HG02610 (cell line): ENCODE data around the gene PRDM5.

Experiments
- ATAC-seq: cut with Tn5 transposase; IDR thresholded peaks from one replicate; pipeline ENCODE4 v1.9.1; 2021; ENCODE audit warnings: mild to moderate bottlenecking, moderate library complexity; ENCODE audit not compliant: unreplicated experiment

The PRDM5 gene

DNA sequence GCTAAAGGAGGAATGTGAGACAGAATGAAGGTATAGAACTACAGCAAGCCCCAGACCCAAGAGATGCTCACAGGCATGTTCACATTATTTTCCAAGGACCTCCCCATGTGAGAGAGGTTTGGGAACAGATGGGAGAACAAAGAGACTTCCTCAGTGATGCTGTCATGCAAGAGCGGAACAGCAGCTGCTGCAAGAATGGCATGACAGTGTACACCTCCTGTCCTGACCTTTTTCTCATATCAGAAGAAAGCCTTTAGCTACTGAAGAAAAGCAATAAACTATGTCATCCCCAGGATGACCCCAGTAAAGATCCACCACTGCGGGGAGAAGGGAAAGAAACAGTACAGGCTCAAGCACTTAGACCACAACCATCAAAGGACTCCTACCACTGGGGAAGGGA is 7.2 kb downstream of the PRDM5 start:
- no peak for ATAC-seq

DNA sequence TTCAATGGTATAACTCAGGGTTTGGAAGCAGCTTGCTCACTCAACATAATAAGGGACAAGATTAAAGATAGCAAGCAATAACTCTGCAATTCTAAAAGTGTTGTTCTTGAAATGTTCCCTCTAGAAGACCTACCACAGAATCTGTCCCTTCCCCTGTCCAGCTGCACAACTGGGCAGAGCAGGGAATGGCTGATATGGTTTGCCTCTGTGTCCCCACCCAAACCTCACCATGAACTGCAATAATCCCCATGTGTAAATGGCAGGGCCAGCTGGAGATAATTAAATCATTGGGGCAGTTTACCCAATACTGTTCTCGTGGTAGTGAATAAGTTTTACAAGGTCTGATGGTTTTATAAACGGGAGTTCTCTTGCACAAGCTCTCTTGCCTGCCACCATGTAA is 19.1 kb downstream of the PRDM5 start:
- no peak for ATAC-seq

DNA sequence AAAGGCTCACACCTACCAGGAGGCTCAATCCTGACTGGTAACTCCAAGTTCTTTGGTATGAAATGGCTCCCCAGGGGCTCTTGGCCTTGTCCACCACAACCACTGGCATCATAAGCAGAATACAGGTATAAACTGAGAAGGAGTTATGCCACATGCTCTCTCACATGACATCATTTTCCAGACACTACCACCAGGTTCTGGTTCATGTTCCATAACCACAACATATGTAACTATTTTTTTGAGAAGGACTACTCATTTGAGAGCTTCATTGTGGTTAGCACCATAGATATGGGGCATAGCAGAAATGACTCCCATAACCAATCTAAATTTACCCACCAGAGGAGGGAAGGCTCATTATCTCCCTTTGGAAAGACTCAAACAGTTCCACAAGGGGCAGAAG is 19.6 kb downstream of the PRDM5 start:
- ATAC-seq: no peak

DNA sequence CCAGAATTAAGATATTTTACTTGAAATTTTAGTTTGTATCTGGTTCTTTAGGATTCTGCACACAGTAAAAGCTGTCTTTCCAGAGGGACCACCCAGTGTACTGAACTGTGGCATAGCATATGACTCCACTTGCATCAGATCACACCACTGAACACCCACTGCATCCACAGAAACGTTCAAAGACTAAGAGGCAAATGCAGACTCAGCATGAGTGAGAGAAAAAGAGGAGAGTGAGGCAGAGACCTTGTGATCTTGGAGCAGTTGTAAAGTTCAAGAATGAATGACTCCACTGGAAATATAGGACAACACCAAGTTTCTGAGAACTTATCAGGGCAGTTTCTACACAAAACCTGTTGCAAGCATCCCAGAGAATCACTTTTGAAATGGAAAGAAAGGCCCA is 20.8 kb downstream of the PRDM5 start:
- ATAC-seq: no peak

DNA sequence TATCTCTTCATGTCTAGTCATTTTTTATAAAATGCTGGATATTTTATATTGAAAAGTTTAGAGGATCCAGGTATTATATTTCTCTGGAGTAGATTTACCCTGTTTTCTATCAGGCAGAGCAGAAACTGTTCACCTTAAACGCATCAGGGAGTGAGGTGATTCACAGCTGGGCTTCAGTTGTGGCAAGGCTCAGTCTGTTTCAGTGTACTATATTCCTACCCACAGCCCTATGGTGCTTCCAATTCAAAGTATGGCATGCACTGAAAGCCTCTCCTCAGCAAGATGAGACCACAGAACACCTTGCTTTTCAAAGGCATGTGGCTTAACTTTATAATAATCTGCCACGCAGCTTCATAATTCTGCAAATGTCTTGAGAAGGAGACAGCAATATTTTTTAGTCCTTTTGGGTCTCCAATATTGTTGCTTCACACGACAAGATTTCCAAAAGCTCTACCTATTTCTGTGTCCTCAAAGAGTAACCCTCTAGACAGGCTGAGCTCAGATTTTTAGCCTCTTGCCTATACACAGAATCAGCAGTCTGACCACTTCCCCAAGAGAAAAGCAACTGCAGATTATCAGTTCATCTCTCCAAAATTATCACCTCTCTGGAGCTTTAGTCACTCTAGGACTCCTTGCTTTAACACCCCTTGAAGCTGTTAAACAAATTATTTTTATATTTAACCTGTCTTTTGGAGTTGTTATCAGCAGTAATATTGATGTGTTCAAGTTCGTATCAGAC is 24.4 kb downstream of the PRDM5 start:
- no peak for ATAC-seq

DNA sequence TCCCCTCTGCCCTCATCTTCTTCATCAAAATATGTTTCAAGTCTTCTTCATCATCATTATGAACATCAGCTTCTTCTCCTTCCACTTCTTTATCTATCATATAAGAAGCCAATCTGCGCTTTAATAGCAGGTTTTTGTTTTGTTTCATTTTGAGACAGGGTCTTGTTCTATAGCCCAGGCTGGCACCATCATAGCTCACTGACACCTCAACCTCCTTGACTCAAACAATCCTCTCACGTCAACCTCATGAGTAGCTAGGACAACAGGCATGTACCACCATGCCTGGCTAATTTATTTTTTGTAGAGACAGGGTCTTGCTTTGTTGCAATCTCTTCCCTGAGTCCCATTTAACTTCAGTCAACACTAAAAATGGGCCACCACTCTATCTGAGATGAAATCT is 27.0 kb downstream of the PRDM5 start:
- ATAC-seq: no peak

DNA sequence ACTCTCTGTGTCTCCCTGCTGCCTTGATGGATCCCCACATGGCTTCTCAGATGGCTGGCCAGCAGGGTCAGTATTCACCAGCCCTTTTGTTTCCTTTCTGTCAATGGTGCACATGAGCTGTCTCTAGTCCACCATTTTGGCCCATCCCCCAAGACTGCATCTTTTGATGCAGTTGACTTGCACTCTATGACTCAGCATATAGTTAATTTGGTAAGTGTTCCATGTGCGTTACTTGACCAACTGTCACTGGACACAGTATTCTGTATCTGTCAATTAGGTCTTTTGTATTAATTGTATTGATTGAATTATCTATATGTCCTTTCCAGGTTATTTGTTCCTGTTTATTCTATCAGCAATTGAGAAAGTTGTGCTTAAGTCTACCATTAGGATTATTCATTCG is 29.2 kb downstream of the PRDM5 start:
- ATAC-seq: no peak

DNA sequence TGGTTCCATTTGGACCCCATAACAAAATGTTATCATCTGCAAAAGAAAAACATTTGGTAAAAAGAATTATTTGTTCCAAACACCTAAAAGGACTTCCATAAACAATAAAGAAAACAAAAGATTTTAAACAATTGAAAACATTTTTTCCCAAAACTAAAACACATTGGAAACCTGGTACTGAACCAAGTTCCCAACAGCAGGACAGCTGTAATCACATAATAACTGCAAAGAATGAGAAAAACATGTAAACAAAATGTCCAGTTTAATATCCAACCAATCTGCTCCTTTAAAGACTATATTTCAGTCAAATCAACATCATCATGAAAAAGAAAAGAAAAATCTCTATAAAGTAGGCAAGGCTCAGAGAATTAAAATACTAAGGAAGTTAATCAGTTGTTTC is 36.3 kb downstream of the PRDM5 start:
- ATAC-seq: no peak

DNA sequence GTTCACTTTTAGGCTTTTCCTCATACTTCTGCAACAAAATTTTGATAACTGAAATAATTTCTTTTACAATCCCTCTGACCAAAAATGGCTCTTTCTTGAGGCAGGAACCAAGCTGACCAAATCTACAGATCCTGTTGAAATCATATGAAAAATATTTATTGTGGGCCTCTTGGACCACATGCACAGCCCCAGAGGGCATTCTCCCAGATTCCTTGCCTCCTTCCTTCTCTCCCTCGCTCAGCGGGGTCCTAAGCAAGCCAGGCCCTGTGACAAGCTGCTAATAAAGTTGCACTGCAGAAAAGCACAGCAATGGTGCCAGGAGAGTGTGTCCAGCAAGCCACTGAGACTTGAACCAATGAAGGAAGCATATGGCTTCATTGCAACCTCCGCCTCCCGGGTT is 40.7 kb downstream of the PRDM5 start:
- ATAC-seq: no peak

DNA sequence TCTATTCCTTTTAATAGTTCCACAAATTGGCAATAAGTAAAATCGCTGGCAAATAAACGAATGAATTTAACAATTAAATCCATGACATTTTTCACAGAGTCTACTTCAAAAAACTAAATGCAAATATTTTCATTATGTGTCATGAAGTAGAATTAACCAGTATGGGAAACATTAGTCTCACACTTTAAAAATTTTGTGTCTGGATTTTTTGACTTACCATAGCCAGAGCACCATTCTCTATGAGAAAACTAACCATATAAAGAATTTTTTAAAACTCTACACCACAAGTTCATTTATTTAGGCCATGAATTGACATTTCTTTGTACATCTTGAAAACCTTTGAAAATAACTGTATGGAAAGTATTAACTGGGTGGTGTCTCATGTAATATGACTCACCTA is 41.2 kb downstream of the PRDM5 start:
- ATAC-seq: no peak

DNA sequence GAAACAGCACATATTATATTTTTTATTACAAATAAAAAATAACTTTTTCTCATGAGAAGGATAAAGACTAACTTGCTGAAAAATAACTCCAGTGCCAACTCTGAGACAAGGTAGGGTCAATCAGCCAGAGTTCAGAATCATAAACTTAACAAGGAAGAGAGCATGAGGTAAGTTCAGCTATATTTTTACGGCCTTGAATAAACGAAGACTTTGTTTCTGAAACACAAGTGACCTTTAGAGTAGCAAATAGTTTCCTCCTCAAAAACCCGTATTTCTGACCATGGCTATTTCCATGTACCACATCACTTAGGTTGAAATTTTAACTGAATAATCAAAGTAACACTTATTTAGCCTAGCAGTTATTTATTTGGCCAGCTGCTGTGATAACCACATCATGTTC is 45.5 kb downstream of the PRDM5 start:
- no peak for ATAC-seq

DNA sequence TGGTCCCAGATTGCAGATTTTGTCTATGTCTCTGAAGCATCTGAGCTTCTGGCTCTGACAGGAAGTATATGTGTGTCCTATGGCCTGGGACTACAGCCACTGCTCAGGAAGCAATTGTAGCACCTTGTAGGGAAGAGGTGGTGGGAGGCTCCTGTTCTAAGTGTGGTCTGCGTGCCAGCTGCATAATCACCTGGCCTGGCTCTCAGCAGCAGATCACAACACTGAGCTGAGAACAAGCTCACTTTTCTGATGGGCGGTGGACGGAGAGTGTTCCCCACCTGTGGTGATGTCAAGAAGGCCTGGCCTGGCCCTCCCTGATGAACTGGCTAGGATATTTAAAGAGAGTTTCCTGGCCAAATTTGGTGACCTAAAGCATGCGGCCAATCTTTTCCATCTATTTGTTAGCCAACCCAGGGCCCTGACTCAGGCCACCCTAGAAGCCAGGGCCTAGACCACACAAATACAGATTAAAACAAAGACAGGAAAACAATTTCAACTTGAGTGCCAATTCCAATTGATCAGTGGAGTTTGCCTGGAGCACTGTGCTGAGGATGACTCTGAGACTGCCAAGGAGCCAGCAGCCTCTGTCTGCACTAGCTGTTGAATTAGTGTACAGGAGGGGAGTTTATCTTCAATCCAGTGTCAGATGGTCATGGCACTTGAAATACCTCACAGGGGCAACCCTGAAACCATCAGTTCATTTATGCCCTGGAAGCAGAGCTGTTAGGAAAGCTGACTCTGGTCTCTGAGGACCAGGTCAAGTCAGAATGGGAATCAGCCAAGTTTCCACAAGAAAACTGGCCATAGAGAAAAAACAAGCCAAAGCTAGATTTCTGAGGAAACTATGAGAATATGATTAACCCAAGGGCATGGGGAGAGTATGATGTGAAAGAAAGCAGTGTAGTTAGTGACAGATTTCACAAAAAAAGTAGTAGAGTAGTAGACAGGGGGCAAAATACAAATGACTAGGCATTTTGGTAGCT is 47.4 kb downstream of the PRDM5 start:
- no peak for ATAC-seq

DNA sequence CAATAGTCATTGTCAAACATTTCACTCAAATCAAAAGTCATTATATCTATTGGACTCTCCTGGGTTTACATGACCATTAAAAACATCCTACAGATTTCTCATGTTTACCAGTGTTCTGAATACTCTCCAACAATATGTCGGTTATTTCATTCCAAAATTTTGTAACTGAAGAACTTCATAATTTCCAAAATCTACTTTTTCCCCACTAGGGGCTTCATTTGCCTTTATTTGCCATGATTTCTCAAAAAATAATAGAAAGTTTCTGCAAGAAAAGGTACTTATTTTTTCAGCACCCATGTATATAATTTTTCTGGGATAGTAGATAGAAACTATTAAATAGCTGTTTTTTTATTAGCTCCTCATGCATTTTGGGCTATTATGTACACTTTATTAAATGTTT is 49.0 kb downstream of the PRDM5 start:
- no peak for ATAC-seq

DNA sequence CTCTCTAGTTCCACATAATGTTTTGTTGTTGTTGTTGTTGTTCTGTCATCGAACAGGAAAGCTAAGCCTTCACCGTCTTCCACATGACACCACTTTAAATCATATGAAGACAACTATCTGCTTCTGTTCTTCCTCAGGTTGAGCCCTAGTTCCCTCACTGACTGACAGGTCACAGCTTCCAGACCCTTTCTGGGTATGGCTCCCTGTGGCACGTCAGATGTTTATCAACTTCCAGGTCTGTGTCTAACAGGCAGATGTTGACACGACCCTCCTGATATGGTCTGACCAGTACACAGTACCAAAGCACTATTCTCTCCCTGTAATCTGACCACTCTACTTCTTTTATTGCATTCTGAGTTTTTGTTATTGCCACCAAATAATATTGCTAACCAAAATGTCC is 51.4 kb downstream of the PRDM5 start:
- no peak for ATAC-seq

DNA sequence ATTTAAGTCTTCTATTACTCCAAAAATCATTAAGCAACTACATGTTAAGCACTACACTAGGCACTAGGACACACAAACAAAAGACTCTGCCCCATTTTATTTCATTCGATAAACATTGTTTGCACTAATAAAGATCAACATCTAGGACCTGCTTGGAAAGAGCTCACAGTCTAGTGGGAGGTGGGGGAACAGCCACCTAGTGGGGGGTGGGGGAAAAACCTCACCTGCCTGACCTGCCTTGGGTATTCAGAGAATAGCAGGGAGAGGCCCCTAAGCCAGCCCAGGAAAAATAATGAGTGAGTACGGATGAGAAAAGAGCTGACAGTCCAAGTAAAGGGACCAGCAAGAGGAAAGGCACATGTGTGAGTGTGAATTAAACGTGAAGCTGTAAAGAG is 52.2 kb downstream of the PRDM5 start:
- ATAC-seq: no peak

DNA sequence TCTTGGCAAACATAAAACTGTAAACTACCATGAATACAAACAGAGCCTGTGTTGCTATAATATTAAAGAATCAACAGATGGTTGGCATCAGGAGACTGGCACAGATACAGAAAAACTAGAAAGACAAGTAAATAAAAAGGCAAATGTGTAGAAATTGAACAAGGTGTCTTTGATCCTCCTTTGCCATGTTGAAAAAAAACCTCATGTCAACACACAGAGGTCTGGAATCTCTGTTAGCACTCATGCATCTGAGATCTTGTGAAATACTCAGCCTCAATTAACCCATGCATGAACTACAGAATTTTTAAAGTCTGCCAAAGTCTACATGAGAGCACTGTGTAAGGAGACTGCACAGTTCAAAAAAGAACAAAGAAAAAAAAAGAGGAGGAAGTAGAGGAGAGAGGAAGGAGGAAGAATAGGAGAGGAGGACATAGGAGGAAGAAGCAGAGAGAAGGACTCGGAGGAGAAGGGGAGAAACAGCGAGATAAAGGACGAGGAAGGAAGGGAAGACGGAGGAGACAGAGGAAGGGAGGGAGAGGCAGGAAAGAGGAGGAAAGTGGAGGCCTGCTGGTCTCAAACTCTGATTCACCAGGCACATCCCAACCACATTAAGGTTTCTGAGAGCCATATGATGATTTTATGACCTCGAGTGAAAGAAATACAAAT is 52.8 kb downstream of the PRDM5 start:
- no peak for ATAC-seq

DNA sequence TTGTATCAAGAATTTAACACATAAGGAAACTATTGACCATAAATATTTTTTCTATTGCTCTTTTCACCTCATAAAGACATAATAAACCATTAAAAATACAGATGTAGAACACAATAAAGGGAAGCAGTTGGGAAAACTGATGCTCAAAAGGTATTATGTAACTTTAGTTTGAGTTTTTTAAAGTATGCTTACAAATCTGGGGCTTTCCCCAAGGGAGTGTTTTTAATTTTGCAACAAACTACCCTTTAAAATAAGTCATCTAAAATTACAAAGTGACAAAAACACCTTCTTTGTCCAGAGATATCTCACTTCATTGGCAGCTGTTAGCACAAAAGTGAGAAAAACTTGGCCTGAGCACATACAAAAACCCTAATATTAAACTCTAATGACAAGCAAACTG is 55.0 kb downstream of the PRDM5 start:
- ATAC-seq: no peak

DNA sequence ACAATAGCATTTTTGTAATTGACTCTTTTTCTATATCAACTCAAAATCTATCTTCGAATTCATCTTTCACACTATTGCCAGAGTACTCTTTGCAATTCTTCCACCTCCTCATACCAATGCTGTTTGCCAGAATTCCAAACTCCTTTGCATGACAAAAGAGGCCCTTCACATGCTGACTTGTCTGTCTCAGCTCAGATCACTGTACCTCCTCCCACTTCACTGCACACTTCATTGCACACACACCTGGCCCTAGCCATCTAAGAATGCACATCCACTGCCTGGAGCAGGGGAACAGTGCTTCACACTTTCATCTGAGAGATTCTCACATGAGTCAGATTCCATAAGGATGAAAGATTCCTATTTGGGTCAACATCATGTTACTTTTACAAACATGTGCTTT is 56.5 kb downstream of the PRDM5 start:
- ATAC-seq: peak; percentile 73

DNA sequence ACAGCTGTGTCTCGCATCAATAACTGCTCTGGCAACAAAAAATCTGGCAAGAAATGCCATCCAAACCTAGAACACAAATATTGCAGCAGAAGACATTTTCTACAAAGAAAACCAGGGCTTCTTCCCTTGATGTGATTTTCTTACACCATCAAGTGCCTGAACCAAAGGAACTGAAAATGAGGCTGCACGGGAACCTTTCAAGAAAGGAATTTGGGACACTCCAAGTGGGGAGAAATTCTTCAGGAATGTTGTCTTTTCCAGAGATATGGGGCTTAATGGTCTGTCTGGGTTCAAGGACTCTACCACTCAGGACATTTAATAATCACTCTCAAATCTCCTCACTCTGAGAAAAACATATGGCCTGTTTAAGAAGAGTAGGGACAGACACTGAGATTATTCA is 57.6 kb downstream of the PRDM5 start:
- ATAC-seq: no peak

DNA sequence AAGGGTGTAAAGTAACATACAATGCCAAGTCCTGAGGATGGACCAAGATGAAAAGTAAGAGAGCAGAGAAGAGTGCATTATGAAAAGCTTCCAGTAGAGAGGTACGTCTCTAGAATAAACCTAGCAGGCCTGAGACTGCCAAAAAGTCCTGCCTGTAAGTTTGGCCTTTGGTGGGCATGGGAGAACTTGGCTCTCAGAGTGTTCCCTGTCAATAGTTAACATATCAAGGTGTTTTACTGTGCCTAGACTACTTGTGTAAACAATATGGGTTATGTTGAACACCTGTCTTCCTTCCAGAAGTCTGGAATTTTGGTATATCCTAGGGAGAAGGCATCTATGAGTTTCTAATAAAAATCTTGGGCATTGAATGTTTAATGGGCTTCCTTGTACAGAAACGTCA is 60.1 kb downstream of the PRDM5 start:
- ATAC-seq: no peak

DNA sequence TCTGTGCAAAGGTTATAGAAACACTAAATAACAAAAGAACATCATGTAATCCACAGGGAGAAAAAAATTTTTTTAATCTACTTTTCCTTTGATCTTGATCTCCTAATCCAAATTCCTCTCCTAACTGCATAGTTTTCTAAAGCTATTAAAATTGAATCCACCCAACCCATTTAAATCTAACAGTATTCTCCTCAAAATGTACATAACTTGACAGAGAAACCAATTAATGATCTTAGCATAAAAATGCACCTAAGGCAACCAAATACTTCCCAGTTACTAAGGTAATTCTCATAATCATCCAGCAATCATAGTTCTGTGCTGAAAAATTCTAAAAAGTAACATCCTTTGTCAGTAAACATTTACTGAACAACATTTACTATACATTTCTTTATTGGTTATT is 60.7 kb downstream of the PRDM5 start:
- ATAC-seq: no peak

DNA sequence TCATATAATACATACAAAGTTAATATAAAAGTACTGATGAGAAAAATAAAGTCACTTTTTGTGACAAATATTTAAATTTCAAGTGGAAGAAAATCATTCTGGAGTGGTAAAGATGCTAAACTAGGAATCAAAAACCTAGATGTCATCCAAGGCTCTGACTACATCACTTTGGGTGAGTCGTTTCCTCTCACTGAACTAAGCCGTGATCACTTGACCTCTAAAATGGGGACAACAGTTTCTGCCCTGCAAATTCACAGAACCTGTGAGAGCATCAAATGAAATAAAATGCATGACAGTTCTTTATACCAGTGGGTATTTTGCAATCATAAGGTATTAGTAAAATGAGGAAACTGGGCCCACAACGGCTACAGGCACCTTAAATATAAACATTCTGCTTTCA is 63.8 kb downstream of the PRDM5 start:
- no peak for ATAC-seq
